IMR-90 (cell line): ENCODE measurements around the gene USP5. TPM values are rescaled to one million over a fixed set of nuclear protein-coding genes. Genes with fewer than 3 reads are reported as not detected.

Experiments used
- ATAC-seq: fragments of 200-7000 bp; cut with Tn5 transposase; 2 replicates; pipeline ENCODE4 v1.9.1; 2020; ENCODE audit warnings: low read depth, mild to moderate bottlenecking, moderate library complexity
- BruUV-seq: library from RNA; stranded (reverse); fragments of 400-500 nt; replicated peaks from 2 replicates; lab custom pipeline; 2021; lab: Mats Ljungman, UMichigan
- CTCF ChIA-PET: fragments of 300-600 bp; formaldehyde crosslinking; extraction: SDS; loops from one replicate; lab custom pipeline; 2021; ENCODE audit warnings: antibody characterized with exemption; lab: Yijun Ruan, JAX
- POLR2A ChIA-PET: fragments of 300-600 bp; sonication (Branson Sonifier 250); formaldehyde crosslinking; loops from one replicate; lab custom pipeline; 2022; ENCODE audit warnings: antibody characterized with exemption; ENCODE audit not compliant: unreplicated experiment; lab: Charles Lee
- DNase-seq: peaks from one replicate; pipeline ENCODE4 v3.0.0; 2013
- H2AFZ ChIP-seq: replicated peaks from 2 replicates; pipeline ENCODE3; 2013; ENCODE audit warnings: low read length, mild to moderate bottlenecking; ENCODE audit not compliant: poor library complexity
- H2AK5ac ChIP-seq: 2 replicates; pipeline ENCODE4 v1.6.1; 2013; ENCODE audit warnings: low read depth, low read length, inconsistent platforms
- H2AK9ac ChIP-seq: replicated peaks from 2 replicates; pipeline ENCODE3; 2013; ENCODE audit warnings: mild to moderate bottlenecking, low read depth, low read length, moderate library complexity; ENCODE audit not compliant: poor library complexity
- H2BK120ac ChIP-seq: 2 replicates; pipeline ENCODE4 v1.6.1; 2013; ENCODE audit warnings: low read depth, low read length, inconsistent platforms
- H2BK15ac ChIP-seq: 3 replicates; pipeline ENCODE4 v1.6.1; 2013; ENCODE audit warnings: low read depth, low read length, inconsistent platforms
- H2BK20ac ChIP-seq: 2 replicates; pipeline ENCODE4 v1.6.1; 2013; ENCODE audit warnings: low read depth, mild to moderate bottlenecking, inconsistent platforms, low read length, moderate library complexity
- H2BK5ac ChIP-seq: 2 replicates; pipeline ENCODE4 v1.6.1; 2013; ENCODE audit warnings: mild to moderate bottlenecking, low read depth, low read length, inconsistent platforms; ENCODE audit not compliant: poor library complexity, severe bottlenecking
- H3K14ac ChIP-seq: replicated peaks from 2 replicates; pipeline ENCODE4 v1.6.1; 2013; ENCODE audit warnings: low read depth, low read length, inconsistent platforms
- H3K18ac ChIP-seq: 2 replicates; pipeline ENCODE4 v1.6.1; 2013; ENCODE audit warnings: low read depth, low read length, control low read depth
- H3K23ac ChIP-seq: 2 replicates; pipeline ENCODE4 v1.6.1; 2013; ENCODE audit warnings: low read depth, low read length, inconsistent platforms
- H3K27ac ChIP-seq: 2 replicates; pipeline ENCODE4 v1.5.1; 2013; ENCODE audit warnings: mild to moderate bottlenecking, control low read depth, low read length; ENCODE audit not compliant: insufficient read depth
- H3K27me3 ChIP-seq: 2 replicates; pipeline ENCODE4 v1.6.1; 2013; ENCODE audit warnings: low read length; ENCODE audit not compliant: control insufficient read depth, insufficient read depth
- H3K36me3 ChIP-seq: 2 replicates; pipeline ENCODE4 v1.6.1; 2013; ENCODE audit warnings: low read length, mixed read lengths; ENCODE audit not compliant: control insufficient read depth, insufficient read depth
- H3K4ac ChIP-seq: 2 replicates; pipeline ENCODE4 v1.6.1; 2013; ENCODE audit warnings: low read depth, low read length, inconsistent platforms
- H3K4me1 ChIP-seq: 2 replicates; pipeline ENCODE4 v1.6.1; 2013; ENCODE audit warnings: low read length, mixed read lengths; ENCODE audit not compliant: control insufficient read depth, insufficient read depth
- H3K4me2 ChIP-seq: 2 replicates; pipeline ENCODE4 v1.6.1; 2013; ENCODE audit warnings: low read depth, mild to moderate bottlenecking, control low read depth, low read length, moderate library complexity
- H3K4me3 ChIP-seq: 2 replicates; pipeline ENCODE4 v1.5.1; 2013; ENCODE audit warnings: low read depth, mild to moderate bottlenecking, control low read depth, low read length, moderate library complexity; ENCODE audit not compliant: insufficient read depth
- H3K56ac ChIP-seq: 2 replicates; pipeline ENCODE4 v1.6.1; 2013; ENCODE audit warnings: low read length, inconsistent platforms; ENCODE audit not compliant: insufficient read depth; ENCODE audit errors: extremely low read depth
- H3K79me1 ChIP-seq, 2 experiments: 2 replicates each; pipeline ENCODE4 v1.6.1; 2013; ENCODE audit warnings: low read length in 2 of 2, inconsistent platforms in 1 of 2, low read depth in 1 of 2
- H3K9ac ChIP-seq: 2 replicates; pipeline ENCODE4 v1.6.1; 2013; ENCODE audit warnings: low read depth, low read length, control low read depth
- H3K9me1 ChIP-seq: 2 replicates; pipeline ENCODE4 v1.6.1; 2013; ENCODE audit warnings: low read length, inconsistent platforms; ENCODE audit not compliant: insufficient read depth
- H3K9me3 ChIP-seq: 2 replicates; pipeline ENCODE4 v1.6.1; 2013; ENCODE audit warnings: low read length; ENCODE audit not compliant: control insufficient read depth, insufficient read depth
- H4K20me1 ChIP-seq: 2 replicates; pipeline ENCODE4 v1.6.1; 2013; ENCODE audit warnings: low read length, inconsistent platforms; ENCODE audit not compliant: insufficient read depth
- H4K5ac ChIP-seq: 2 replicates; pipeline ENCODE4 v1.6.1; 2013; ENCODE audit warnings: mild to moderate bottlenecking, low read depth, low read length, control low read depth
- H4K8ac ChIP-seq, 2 experiments: 2 replicates each; pipeline ENCODE4 v1.6.1; 2013; ENCODE audit warnings: low read depth in 2 of 2, low read length in 2 of 2, control low read depth in 1 of 2, inconsistent platforms in 1 of 2
- H4K91ac ChIP-seq: 2 replicates; pipeline ENCODE4 v1.6.1; 2013; ENCODE audit warnings: low read depth, low read length, inconsistent platforms; ENCODE audit not compliant: insufficient read depth
- BHLHE40 ChIP-seq: fragments of 150-350 bp; IDR thresholded peaks from 2 replicates; pipeline ENCODE4 v1.6.1; 2016; ENCODE audit warnings: mild to moderate bottlenecking, low read depth, low read length
- CTCF ChIP-seq: conservative IDR thresholded peaks from 2 replicates; pipeline ENCODE4 v1.5.1; 2012; ENCODE audit warnings: mild to moderate bottlenecking, low read depth, low read length, improper control_type of control experiment
- ELK1 ChIP-seq: fragments of 150-350 bp; IDR thresholded peaks from 2 replicates; pipeline ENCODE4 v1.6.1; 2016; ENCODE audit warnings: low read depth, mild to moderate bottlenecking, low read length, moderate library complexity, borderline replicate concordance
- FOS ChIP-seq: fragments of 150-350 bp; IDR thresholded peaks from 2 replicates; pipeline ENCODE4 v1.6.1; 2016; ENCODE audit warnings: low read depth, low read length
- MAFK ChIP-seq: IDR thresholded peaks from 2 replicates; pipeline ENCODE4 v1.6.1; 2012; ENCODE audit warnings: low read depth, low read length, improper control_type of control experiment
- MAZ ChIP-seq: IDR thresholded peaks from 2 replicates; pipeline ENCODE4 v1.6.1; 2012; ENCODE audit warnings: low read depth, mild to moderate bottlenecking, low read length, improper control_type of control experiment, moderate library complexity, borderline replicate concordance
- RCOR1 ChIP-seq: IDR thresholded peaks from 2 replicates; pipeline ENCODE4 v1.6.1; 2012; ENCODE audit warnings: mild to moderate bottlenecking, low read length, improper control_type of control experiment; ENCODE audit not compliant: insufficient replicate concordance
- RFX5 ChIP-seq: IDR thresholded peaks from 2 replicates; pipeline ENCODE4 v1.8.0; 2012; ENCODE audit warnings: low read depth, mild to moderate bottlenecking, low read length, moderate library complexity
- SMC3 ChIP-seq: fragments of 150-350 bp; IDR thresholded peaks from 2 replicates; pipeline ENCODE4 v1.6.1; 2016; ENCODE audit warnings: low read depth, mild to moderate bottlenecking, antibody characterized with exemption, low read length, moderate library complexity
- USF2 ChIP-seq: fragments of 150-350 bp; IDR thresholded peaks from 2 replicates; pipeline ENCODE4 v1.6.1; 2017; ENCODE audit warnings: mild to moderate bottlenecking, antibody characterized with exemption, low read length, low read depth
- WGBS, 2 experiments: methylation state at CpG; one replicate each; pipeline versions ENCODE4 v1.1.5 to v1.1.7; 2013; ENCODE audit warnings: missing lambda C conversion rate in 2 of 2; ENCODE audit not compliant: insufficient read length in 1 of 2; ENCODE audit errors: extremely low coverage in 2 of 2; 5-methylcytosine and 5-hydroxymethylcytosine counted together
- dilution Hi-C: fragments of 300-500 bp; cut with HindIII; formaldehyde crosslinking; loops from one replicate; pipeline ENCODE4 v1.14.3; 2018; ENCODE audit warnings: low sequenced_read_pairs; ENCODE audit not compliant: unreplicated experiment
- in situ Hi-C: fragments of 300-500 bp; cut with MboI; formaldehyde crosslinking; loops from 3 replicates; pipeline ENCODE4 v1.14.3; 2019; ENCODE audit warnings: low sequenced_read_pairs, inconsistent platforms, mixed read lengths
- intact Hi-C: fragments of 100-400 bp; cut with micrococcal nuclease; formaldehyde crosslinking; loops from 2 replicates; pipeline ENCODE4 v1.10.0; 2022
- polyA plus RNA-seq, 3 experiments: library from polyadenylated mRNA; depleted of rRNA; stranded (reverse); fragments of >200 nt; gene quantifications; 2 replicates each; pipeline ENCODE4 v1.2.3, GENCODE V29; 2012; ENCODE audit warnings: low replicate concordance in 1 of 3
- total RNA-seq: library from RNA; depleted of rRNA; stranded (reverse); fragments of >200 nt; gene quantifications from 2 replicates; pipeline ENCODE4 v1.2.3, GENCODE V29; 2012

The USP5 gene
- total and polyA plus RNA-seq, 2 of the 4 experiments (the other 2 are of a cell fraction), result 69.7 to 125 TPM

- peak within 1 kb of the TSS; percentile 97 for H2AK5ac ChIP-seq
- peak; percentile 7 for ATAC-seq
- dilution Hi-C loops, result no loop called here
- peaks cover 9% of the 10 kb centered on the region; the same call in 1 of the 2 replicates for H4K20me1 ChIP-seq
- H2BK5ac ChIP-seq, result peak within 1 kb of the TSS; percentile 89
- H3K14ac ChIP-seq, result peak within 1 kb of the TSS; percentile 99
- H3K27ac ChIP-seq, result peak within 1 kb of the TSS; percentile 96
- H4K91ac ChIP-seq, result peak within 1 kb of the TSS; percentile 95
- peaks cover 15% of the 10 kb centered on the region for H3K4me1 ChIP-seq
- WGBS, 2 experiments, result 1% methylated on average over 37 of the region's 60 CpGs; no CpG with 5 or more reads in 1 of the 2 experiments
- H3K9me3 ChIP-seq, result no peaks in the 10 kb centered on the region
- BruUV-seq, result TSS peak; percentile 85
- H4K5ac ChIP-seq, result peak within 1 kb of the TSS; percentile 85
- H2BK20ac ChIP-seq, result 0 out of 2 replicates have a peak within 1 kb of the TSS, but pooled peaks have one; percentile 49
- H2AFZ ChIP-seq, result peak within 1 kb of the TSS; percentile 96
- H3K36me3 ChIP-seq, result peaks cover 21% of the 10 kb centered on the region
- peak within 1 kb of the TSS; percentile 91 for H3K4me3 ChIP-seq
- H3K27me3 ChIP-seq, result no peaks in the 10 kb centered on the region
- in situ Hi-C loops, result loop anchor here (5.0 to 10.0 kb wide), 2 partner anchors 76 to 213 kb away; partner anchors contain the start of gene MLF2
- ChIA-PET POLR2A (interaction anchor here (0.8 kb wide), 1 partner anchor 258 kb away, joined by 3 read pairs; no protein-coding TSS in a partner anchor), CTCF (interaction anchor here (0.7 kb wide), 1 partner anchor 104 kb away, joined by 3 read pairs; the partner anchor contains the start of gene COPS7A)
- peak within 1 kb of the TSS; percentile 85 for H3K4me2 ChIP-seq
- intact Hi-C loops, result loop anchor here (5.0 kb wide), 1 partner anchor 141 kb away; the partner anchor contains the start of gene ZNF384
- H3K56ac ChIP-seq, result peak within 1 kb of the TSS; percentile 91
- peak within 1 kb of the TSS; percentile 78 to 97 for H4K8ac ChIP-seq
- H2BK120ac ChIP-seq, result peak within 1 kb of the TSS; percentile 85
- peak within 1 kb of the TSS; percentile 97 for H3K23ac ChIP-seq
- no peak for TF ChIP-seq USF2
- TF ChIP-seq SMC3, result no peak
- TF ChIP-seq BHLHE40, result no peak
- TF ChIP-seq RFX5, result no peak
- 0 out of 2 replicates have a peak, but pooled peaks have one; percentile 16 for TF ChIP-seq MAZ
- TF ChIP-seq ELK1, result no peak
- 0 out of 2 replicates have a peak, but pooled peaks have one; percentile 18 for TF ChIP-seq CTCF
- peak; percentile 79 for TF ChIP-seq MAFK
- TF ChIP-seq RCOR1, result no peak
- TF ChIP-seq FOS, result no peak
- peaks cover 6% of the 10 kb centered on the region for H3K9me1 ChIP-seq
- peak within 1 kb of the TSS; percentile 87 for H3K18ac ChIP-seq
- 0 out of 3 replicates have a peak within 1 kb of the TSS, but pooled peaks have one; percentile 14 for H2BK15ac ChIP-seq
- H3K9ac ChIP-seq, result peak within 1 kb of the TSS; percentile 92
- peaks cover 11 to 66% of the 10 kb centered on the region in 2 experiments for H3K79me1 ChIP-seq
- peak within 1 kb of the TSS; percentile 93 for H2AK9ac ChIP-seq
- peak; percentile 47 for DNase-seq
- H3K4ac ChIP-seq, result peak within 1 kb of the TSS; percentile 97
Measured at GRCh38 chr12:6827982-6828780, 23.8 kb upstream of the USP5 start, which contains the start of gene P3H3. P3H3 (plus strand) TSS chr12:6828407; CDS start chr12:6828441, 34 bp downstream.
